Measurements from ENCODE around the gene NT5DC4.
"Not testable (repeated sequence)": the region's sequence is repeated elsewhere in the genome, so short reads cannot be mapped to it uniquely, and the experiment has no call there.

NT5DC4 gene

GRCh38 chr2:112699984-112700667 lies 20.7 kb upstream of the NT5DC4 start:
- no peak for DNase-seq (ENCODE audit: low spot score)

GRCh38 chr2:112701052-112701451 lies 19.8 kb upstream of the NT5DC4 start:
- DNase-seq (ENCODE audit: low spot score): peak; percentile 48

- no peak for DNase-seq (ENCODE audit: low spot score)
Measured at GRCh38 chr2:112703684-112704083, 17.1 kb upstream of the NT5DC4 start.

GRCh38 chr2:112705575-112705974 lies 15.2 kb upstream of the NT5DC4 start:
- DNase-seq (ENCODE audit: low spot score): no peak

GRCh38 chr2:112706170-112706664 lies 14.6 kb upstream of the NT5DC4 start:
- DNase-seq (ENCODE audit: low spot score): no peak

- DNase-seq (ENCODE audit: low spot score): not testable (repeated sequence)
Measured at GRCh38 chr2:112706947-112707346, 13.9 kb upstream of the NT5DC4 start.

GRCh38 chr2:112708968-112709367 lies 11.9 kb upstream of the NT5DC4 start:
- DNase-seq (ENCODE audit: low spot score): peak; percentile 59

GRCh38 chr2:112709703-112710102 lies 11.1 kb upstream of the NT5DC4 start:
- DNase-seq (ENCODE audit: low spot score): no peak

GRCh38 chr2:112710956-112711750 lies 9.7 kb upstream of the NT5DC4 start:
- DNase-seq (ENCODE audit: low spot score): no peak

GRCh38 chr2:112712465-112712864 lies 8.4 kb upstream of the NT5DC4 start:
- no peak for DNase-seq (ENCODE audit: low spot score)

- peak; percentile 70 for DNase-seq (ENCODE audit: low spot score)
Measured at GRCh38 chr2:112712903-112713584, 7.8 kb upstream of the NT5DC4 start.

GRCh38 chr2:112713585-112713925 lies 7.3 kb upstream of the NT5DC4 start:
- no peak for DNase-seq (ENCODE audit: low spot score)

GRCh38 chr2:112713926-112714325 lies 6.9 kb upstream of the NT5DC4 start:
- no peak for DNase-seq (ENCODE audit: low spot score)

GRCh38 chr2:112714331-112714730 lies 6.5 kb upstream of the NT5DC4 start:
- no peak for DNase-seq (ENCODE audit: low spot score)

- no peak for DNase-seq (ENCODE audit: low spot score)
Measured at GRCh38 chr2:112714836-112715631, 5.8 kb upstream of the NT5DC4 start.

- not testable (repeated sequence) for DNase-seq (ENCODE audit: low spot score)
Measured at GRCh38 chr2:112716094-112716493, 4.7 kb upstream of the NT5DC4 start.

- DNase-seq (ENCODE audit: low spot score): not testable (repeated sequence)
Measured at GRCh38 chr2:112716826-112717352, 3.9 kb upstream of the NT5DC4 start.

GRCh38 chr2:112718863-112719370 lies 1.9 kb upstream of the NT5DC4 start:
- no peak for DNase-seq (ENCODE audit: low spot score)

GRCh38 chr2:112721819-112722522 lies 1.2 kb downstream of the NT5DC4 start:
- no peak for DNase-seq (ENCODE audit: low spot score)

GRCh38 chr2:112722816-112723546 lies 2.2 kb downstream of the NT5DC4 start:
- DNase-seq (ENCODE audit: low spot score): no peak
